GM12891 (cell line): ENCODE data around the gene DPPA3.
"Not testable (repeated sequence)": the region's sequence is repeated elsewhere in the genome, so short reads cannot be mapped to it uniquely, and the experiment has no call there.

Experiments used
- DNase-seq: peaks from one replicate; pipeline ENCODE4 v3.0.0; 2011; ENCODE audit warnings: low spot score; ENCODE audit not compliant: insufficient read length
- FAIRE-seq: peaks from 2 replicates; lab custom pipeline; 2011; peaks lifted over from hg19 to GRCh38; lab: Jason Lieb, UNC
- PAX5 ChIP-seq: IDR thresholded peaks from 2 replicates; pipeline ENCODE4 v1.6.1; 2011; ENCODE audit warnings: low read length, moderate library complexity, mild to moderate bottlenecking; ENCODE audit not compliant: insufficient read depth, severe bottlenecking
- POLR2A ChIP-seq: IDR thresholded peaks from 2 replicates; pipeline ENCODE4 v1.6.1; 2011; ENCODE audit warnings: low read depth, low read length, control low read depth
- POLR2AphosphoS5 ChIP-seq: IDR thresholded peaks from 2 replicates; pipeline ENCODE4 v1.6.1; 2011; ENCODE audit warnings: low read depth, low read length, control low read depth
- POU2F2 ChIP-seq: IDR thresholded peaks from 2 replicates; pipeline ENCODE4 v1.6.1; 2011; ENCODE audit warnings: low read depth, mild to moderate bottlenecking, control low read depth, low read length, moderate library complexity
- SPI1 ChIP-seq: IDR thresholded peaks from 2 replicates; pipeline ENCODE4 v1.6.1; 2011; ENCODE audit warnings: low read depth, low read length, control low read depth
- TAF1 ChIP-seq: IDR thresholded peaks from 2 replicates; pipeline ENCODE4 v1.6.1; 2011; ENCODE audit warnings: low read depth, low read length, control low read depth

DPPA3 gene

DNA sequence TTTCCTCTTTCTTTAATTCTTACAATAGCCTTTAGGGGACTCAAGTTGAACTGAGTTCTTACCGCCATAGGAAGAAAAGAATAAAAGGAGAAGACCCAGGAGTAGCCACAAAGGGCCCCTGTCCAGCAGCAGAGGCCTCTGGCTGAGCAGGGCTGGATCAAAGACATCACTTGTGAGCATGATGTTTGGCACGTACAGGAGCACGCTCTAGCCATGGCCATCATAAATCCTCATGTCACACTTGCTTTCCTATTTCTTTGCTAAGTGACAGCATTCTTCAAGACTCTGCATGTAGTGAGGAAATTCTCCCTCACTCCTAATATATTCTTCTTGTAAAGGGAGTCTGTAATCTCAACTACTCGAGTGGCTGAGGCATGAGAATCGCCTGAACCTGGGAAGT, 20.3 kb downstream of the DPPA3 start:
- FAIRE-seq = no peak

DNA sequence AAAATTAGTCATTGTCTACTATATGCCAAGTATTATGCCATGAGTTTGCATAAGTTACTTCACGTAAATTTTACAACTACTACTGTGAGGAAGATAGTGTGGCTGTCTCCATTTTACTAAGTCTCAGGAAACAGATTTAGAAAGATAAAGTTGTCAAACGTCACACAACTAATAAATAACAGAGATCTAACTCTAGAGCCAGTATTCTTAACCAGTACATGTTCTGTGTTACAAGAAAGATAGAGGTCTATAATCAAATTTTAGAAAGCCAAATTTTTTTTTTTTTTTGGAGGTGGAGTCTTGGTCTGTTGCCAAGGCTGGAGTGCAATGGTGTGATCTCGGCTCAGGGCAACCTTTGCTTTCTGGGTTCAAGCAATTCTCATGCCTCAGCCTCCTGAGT, 21.8 kb downstream of the DPPA3 start:
- no peak for TF ChIP-seq POLR2A
- no peak for TF ChIP-seq SPI1
- TF ChIP-seq POU2F2 = no peak
- TF ChIP-seq TAF1 = no peak
- TF ChIP-seq PAX5 = no peak
- TF ChIP-seq POLR2AphosphoS5 = no peak
- no peak for DNase-seq

More for the DNA sequence above, 20.3 kb downstream of the DPPA3 start:
- TF ChIP-seq POU2F2 (no peak), TAF1 (no peak), PAX5 (no peak), POLR2AphosphoS5 (no peak), POLR2A (no peak), SPI1 (no peak)
- DNase-seq = no peak

DNA sequence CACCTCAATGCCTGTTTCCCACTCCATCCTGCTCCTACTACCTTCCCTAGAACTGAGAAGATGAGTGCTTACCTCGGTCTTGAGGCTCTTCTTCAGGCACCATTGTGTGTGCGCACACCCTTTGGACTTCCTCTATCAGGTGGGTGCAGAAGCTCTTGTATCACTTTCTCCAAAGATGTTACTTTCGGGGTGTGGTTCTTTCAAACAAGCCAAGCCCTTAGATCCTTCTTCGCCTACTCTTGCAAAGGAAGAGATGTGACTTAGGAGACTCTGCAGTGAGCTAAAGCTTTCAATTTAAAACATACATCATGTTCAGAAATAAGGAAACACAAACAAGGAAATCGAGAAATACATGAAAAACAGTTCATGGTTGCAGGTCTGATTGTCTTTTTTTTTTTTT, 36.0 kb downstream of the DPPA3 start, which contains the start of gene CLEC4C:
TSS of gene CLEC4C (minus strand) at position 130 of the 400 bp plus-strand sequence. CDS start at position 103, 27 bp downstream.
- FAIRE-seq = peak; percentile 75
- TF ChIP-seq PAX5 (no peak), POLR2A (no peak), POU2F2 (no peak), SPI1 (peak; percentile 39; the same call in 1 of the 2 replicates)

More for the DNA sequence above, 21.8 kb downstream of the DPPA3 start:
- no peak for FAIRE-seq

DNA sequence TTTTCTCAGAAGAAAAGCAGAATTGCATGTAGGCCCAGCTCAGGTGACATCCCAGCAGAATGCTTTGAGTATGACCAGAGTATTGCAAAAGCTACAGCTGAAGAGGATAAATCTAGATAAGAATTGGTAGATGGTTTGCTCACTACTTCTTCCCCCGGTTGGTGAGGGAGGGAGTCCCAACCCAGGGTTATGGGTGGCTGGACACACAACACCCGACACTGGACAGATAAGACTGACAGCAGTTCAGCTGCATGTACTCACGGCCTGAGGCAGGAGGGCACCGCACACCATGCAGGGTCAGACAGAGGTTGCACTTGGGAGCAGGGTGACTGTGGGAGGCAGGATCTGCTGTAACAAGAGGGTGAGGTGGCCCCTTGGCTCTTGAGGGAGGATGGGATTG, 37.6 kb downstream of the DPPA3 start:
- TF ChIP-seq POLR2A (no peak), PAX5 (no peak), TAF1 (no peak), SPI1 (no peak), POLR2AphosphoS5 (no peak), POU2F2 (no peak)
- FAIRE-seq (peak; percentile 66), DNase-seq (no peak)

More for the DNA sequence above, 36.0 kb downstream of the DPPA3 start, which contains the start of gene CLEC4C:
- DNase-seq = peak; percentile 14

DNA sequence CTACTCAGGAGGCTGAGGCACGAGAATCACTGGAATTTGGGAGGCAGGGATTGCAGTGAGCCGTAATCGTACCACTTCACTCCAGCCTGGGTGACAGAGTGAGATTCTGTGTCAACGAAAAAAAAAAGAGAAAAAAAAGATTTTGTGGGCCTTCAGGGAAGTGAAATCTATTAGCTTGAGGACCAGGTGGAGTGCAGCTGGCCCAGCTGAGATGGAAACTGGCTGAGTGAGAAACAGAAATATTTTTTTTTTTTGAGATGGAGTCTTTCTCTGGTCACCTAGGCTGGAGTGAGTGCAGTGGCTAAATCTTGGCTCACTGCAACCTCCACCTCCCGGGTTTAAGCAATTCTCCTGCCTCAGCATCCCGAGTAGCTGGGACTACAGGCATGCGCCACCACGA, 38.2 kb downstream of the DPPA3 start:
- TF ChIP-seq POU2F2 (no peak), SPI1 (peak; percentile 45; the same call in 1 of the 2 replicates)
- FAIRE-seq (no peak), DNase-seq (no peak)

DNA sequence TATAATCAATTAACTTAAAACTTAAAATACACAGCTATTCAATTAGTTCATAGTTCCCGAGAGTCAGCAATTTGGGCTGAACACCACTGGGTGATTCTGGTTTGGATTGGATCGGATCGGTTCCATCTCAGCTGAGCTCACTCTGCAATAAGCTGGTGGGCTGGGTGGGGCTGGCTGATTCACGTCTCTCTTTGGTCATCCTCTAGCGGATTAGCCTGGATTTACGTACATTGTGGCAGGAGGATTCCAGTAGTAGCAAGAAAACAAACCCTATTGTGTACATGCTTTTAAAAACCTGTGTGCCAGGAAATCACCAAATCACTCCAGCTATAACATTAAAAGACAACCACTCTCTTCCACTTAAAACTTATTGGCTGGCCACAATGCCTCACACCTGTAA, 39.1 kb downstream of the DPPA3 start:
- DNase-seq (no peak), FAIRE-seq (no peak)
- no peak for TF ChIP-seq SPI1
- TF ChIP-seq PAX5 = no peak
- no peak for TF ChIP-seq POU2F2
- TF ChIP-seq POLR2A = no peak
- TF ChIP-seq POLR2AphosphoS5 = no peak
- TF ChIP-seq TAF1 = no peak

DNA sequence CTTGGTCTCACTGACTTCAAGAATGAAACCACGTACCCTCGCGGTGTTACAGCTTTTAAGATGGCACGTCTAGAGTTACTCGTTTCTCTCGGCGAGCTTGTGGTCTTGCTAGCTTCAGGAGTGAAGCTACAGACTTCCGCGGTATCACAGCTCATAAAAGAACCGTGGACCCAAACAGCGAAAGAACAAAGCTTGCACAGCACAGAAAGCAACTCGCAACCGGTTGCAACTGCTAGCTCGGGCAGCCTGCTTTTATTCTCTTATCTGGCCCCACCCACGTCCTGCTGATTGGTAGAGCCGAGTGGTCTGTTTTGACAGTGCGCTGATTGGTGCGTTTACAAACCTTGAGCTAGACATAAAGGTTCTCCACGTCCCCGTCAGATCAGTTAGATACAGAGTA, 40.2 kb downstream of the DPPA3 start:
- TF ChIP-seq TAF1 (no peak), PAX5 (no peak), POLR2A (no peak), SPI1 (no peak), POLR2AphosphoS5 (no peak), POU2F2 (no peak)
- DNase-seq (no peak), FAIRE-seq (no peak)

DNA sequence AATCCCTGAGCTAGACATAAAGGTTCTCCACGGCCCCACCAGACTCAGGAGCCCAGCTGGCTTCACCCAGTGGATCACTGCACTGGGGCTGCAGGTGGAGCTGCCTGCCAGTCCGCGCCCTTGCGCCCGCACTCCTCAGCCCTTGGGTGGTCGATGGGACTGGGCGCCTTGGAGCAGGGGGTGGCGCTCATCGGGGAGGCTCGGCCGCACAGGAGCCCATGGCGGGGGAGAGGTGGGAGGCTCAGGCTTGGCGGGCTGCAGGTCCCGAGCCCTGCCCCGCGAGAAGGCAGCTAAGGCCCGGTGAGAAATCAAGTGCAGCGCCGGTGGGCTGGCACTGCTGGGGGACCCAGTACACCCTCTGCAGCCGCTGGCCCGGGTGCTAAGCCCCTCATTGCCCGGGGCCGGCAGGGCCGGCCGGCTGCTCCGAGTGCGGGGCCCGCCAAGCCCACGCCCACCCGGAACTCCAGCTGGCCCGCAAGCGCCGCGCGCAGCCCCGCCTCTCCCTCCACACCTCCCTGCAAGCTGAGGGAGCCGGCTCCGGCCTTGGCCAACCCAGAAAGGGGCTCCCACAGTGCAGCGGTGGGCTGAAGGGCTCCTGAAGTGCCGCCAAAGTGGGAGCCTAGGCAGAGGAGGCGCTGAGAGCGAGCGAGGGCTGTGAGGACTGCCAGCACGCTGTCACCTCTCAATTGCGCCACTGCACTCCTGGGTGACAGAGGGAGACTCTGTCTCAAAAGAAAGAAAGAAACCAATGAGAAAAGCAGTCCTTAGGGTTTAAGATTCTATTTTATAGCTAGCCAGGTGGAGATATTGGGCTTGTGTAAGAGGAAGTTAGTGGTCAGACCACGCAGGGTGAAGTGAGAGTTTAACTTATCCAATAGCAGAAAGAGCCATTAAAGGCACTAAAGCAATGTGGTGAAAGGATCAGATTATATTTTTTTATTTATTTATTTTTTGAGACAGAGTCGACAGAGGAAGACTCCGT, 41.0 kb downstream of the DPPA3 start:
- FAIRE-seq, DNase-seq: not testable (repeated sequence)

DNA sequence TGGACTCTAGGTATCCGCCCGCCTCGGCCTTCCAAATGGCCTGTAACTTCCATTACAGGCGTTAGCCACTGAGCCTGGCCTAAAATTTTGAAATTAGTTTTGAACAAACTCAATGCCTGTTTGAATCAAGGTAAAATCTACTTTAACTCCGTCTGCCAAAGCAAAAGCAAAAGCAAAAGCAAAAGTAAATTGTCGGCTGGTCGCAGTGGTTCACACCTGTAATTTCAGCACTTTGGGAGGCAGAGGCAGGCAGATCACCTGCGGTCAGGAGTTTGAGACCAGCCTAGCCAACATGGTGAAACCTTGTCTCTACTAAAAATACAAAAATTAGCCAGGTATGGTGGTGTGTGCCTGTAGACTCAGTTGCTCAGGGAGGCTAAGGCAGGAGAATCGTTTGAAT, 44.4 kb downstream of the DPPA3 start:
- FAIRE-seq = peak; percentile 41
- DNase-seq = not testable (repeated sequence)

DNA sequence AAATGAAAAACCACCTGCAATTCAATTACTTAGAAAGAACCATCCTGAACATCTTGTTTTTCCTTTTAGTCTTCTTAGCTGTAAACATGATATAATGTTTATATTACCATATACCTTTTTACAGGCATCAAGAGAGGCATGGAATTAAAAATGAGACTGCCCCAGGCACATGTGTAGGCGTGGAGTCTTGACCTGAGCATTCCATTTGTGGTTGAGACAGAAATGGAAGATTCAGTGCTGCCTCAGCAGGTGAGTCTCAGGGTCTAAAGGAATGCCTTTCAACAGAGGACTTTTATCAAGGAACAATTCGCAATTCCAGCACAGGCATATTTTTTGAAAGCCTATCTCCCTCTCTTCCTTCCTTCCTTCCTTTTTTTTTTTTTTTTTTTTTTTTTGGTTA, 45.8 kb downstream of the DPPA3 start:
- DNase-seq (no peak), FAIRE-seq (no peak)
- TF ChIP-seq POU2F2 (no peak), POLR2A (no peak), SPI1 (no peak), TAF1 (no peak), PAX5 (no peak), POLR2AphosphoS5 (no peak)
